ENCODE data around the gene EMC1. TPM values are rescaled to one million over a fixed set of nuclear protein-coding genes. Genes with fewer than 3 reads are reported as not detected.
"Not testable (repeated sequence)": the region's sequence is repeated elsewhere in the genome, so short reads cannot be mapped to it uniquely, and the experiment has no call there.

The EMC1 gene
- total RNA-seq, 4 donors from 2014 or later = 21.8 to 39.8 (median 30.6) TPM

- Histone ChIP-seq H3K36me3 (peaks cover 0 to 20% of the 10 kb centered on the region in 2 donors), H3K9me3 (no peaks in the 10 kb centered on the region), H3K4me3 (no peak overlapping the region), H3K4me1 (peaks cover 0 to 13% (median 4%) of the 10 kb centered on the region in 3 donors), H3K27me3 (no peaks in the 10 kb centered on the region), H3K27ac (no peak overlapping the region)
- ATAC-seq = no peak
- no peak for TF ChIP-seq POLR2A (IDR thresholded peaks at IDR 0.05)
- TF ChIP-seq POLR2AphosphoS5 (IDR thresholded peaks at IDR 0.05) = no peak
- TF ChIP-seq EP300 (IDR thresholded peaks at IDR 0.05) = no peak
- TF ChIP-seq, protein P1, sequence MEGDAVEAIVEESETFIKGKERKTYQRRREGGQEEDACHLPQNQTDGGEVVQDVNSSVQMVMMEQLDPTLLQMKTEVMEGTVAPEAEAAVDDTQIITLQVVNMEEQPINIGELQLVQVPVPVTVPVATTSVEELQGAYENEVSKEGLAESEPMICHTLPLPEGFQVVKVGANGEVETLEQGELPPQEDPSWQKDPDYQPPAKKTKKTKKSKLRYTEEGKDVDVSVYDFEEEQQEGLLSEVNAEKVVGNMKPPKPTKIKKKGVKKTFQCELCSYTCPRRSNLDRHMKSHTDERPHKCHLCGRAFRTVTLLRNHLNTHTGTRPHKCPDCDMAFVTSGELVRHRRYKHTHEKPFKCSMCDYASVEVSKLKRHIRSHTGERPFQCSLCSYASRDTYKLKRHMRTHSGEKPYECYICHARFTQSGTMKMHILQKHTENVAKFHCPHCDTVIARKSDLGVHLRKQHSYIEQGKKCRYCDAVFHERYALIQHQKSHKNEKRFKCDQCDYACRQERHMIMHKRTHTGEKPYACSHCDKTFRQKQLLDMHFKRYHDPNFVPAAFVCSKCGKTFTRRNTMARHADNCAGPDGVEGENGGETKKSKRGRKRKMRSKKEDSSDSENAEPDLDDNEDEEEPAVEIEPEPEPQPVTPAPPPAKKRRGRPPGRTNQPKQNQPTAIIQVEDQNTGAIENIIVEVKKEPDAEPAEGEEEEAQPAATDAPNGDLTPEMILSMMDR (IDR thresholded peaks at IDR 0.05) = no peak
- WGBS, 2 donors (ENCODE audit: low coverage in 1 of 2) = 90 to 93% methylated on average over 3 to 7 of the region's 13 CpGs
Measured at GRCh38 chr1:19287436-19288185, 36.3 kb upstream of the EMC1 start.

DNA sequence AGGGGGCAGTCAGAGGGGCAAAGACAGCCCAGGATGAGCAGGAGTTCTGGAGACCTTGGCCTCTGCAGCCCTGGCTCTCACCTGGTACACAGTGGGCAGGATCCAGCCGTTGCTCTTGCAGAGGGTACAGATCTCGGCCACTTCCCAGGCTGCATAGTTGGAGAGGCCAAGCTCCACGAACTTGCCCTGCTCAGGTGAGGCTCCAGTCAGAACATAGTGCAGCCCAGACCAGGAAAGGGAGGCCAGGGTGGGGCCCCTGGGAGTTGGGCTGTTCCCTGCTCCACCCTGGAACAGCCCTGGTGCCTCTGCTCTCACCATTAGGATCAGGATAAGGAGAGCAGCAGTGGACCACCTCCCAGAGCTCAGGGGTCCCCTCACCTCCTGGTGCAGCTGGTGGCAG lies 34.5 kb upstream of the EMC1 start:
- peaks cover 0 to 13% (median 4%) of the 10 kb centered on the region in 3 donors for H3K4me1 ChIP-seq
- H3K27ac ChIP-seq = not testable (repeated sequence)
- 80% methylated on average over 1 to 2 of the region's 3 CpGs for WGBS, 2 donors (ENCODE audit: low coverage in 1 of 2)

GRCh38 chr1:19285366-19285765 lies 34.0 kb upstream of the EMC1 start:
- ATAC-seq, H3K27me3 ChIP-seq, H3K27ac ChIP-seq, H3K4me3 ChIP-seq, H3K9me3 ChIP-seq: not testable (repeated sequence)
- no CpG with 5 or more reads among the region's 3 CpGs for WGBS, 2 donors (ENCODE audit: low coverage in 1 of 2)
- Histone ChIP-seq H3K36me3 (peaks cover 0 to 20% of the 10 kb centered on the region in 2 donors), H3K4me1 (peaks cover 0 to 13% (median 4%) of the 10 kb centered on the region in 3 donors)

More for the DNA sequence above, 34.5 kb upstream of the EMC1 start:
- not testable (repeated sequence) for H3K4me3 ChIP-seq, H3K27me3 ChIP-seq, ATAC-seq, H3K9me3 ChIP-seq
- H3K36me3 ChIP-seq = peaks cover 0 to 20% of the 10 kb centered on the region in 2 donors

DNA sequence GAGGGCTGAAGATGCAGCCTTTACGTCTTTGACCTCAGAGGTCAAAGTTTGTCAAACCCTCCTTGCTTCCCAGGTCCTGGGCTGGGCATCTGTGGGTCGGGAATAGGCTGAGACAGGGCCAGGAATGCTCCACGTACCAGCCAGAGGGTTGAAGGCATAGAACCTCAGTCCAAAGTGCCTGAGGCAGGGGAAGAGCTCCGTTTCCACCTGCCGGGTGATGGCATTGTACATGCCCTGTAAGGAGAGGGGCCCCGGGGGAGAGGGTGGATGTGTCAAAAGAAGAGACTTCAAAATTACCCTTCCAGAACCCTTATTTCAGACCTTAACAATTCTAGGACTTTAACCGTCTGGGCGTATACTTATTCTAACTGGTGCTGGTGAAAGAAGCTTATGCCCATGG lies 33.6 kb upstream of the EMC1 start:
- TF ChIP-seq EP300 (IDR thresholded peaks at IDR 0.05) = no peak
- TF ChIP-seq, protein P1 (IDR thresholded peaks at IDR 0.05) = no peak
- TF ChIP-seq POLR2AphosphoS5 (IDR thresholded peaks at IDR 0.05) = no peak
- no peak for TF ChIP-seq POLR2A (IDR thresholded peaks at IDR 0.05)
- H3K9me3 ChIP-seq = no peaks in the 10 kb centered on the region
- peaks cover 0 to 20% of the 10 kb centered on the region in 2 donors for H3K36me3 ChIP-seq
- no peak overlapping the region for H3K4me3 ChIP-seq
- peaks cover 0 to 13% (median 4%) of the 10 kb centered on the region in 3 donors for H3K4me1 ChIP-seq
- no peak overlapping the region for H3K27ac ChIP-seq
- ATAC-seq = no peak
- H3K27me3 ChIP-seq = no peaks in the 10 kb centered on the region
- WGBS, 2 donors (ENCODE audit: low coverage in 1 of 2) = 90 to 98% methylated on average over 5 to 6 of the region's 8 CpGs

DNA sequence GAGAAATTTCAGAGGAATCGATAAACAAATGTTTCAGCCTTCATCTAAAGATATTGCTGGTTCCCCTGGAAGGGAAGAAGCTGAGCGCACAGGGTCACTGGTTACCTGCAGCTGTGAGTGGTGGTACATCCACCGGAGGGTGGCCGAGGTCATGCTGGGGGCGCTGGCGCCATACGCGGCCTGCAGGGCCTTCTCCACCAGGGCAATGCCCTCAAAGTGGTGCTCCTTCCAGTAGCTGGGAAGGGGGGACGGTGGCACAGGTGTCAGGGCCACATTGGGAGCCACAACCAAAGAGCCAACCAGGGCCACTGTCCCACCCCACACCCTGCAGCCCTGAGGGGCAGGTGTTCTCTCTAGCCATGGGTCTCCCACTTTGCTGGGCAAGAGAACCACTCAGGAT lies 32.6 kb upstream of the EMC1 start:
- no peak overlapping the region for H3K4me3 ChIP-seq
- H3K36me3 ChIP-seq = peaks cover 0 to 20% of the 10 kb centered on the region in 2 donors
- no peaks in the 10 kb centered on the region for H3K27me3 ChIP-seq
- H3K4me1 ChIP-seq = peaks cover 0 to 9% (median 2%) of the 10 kb centered on the region in 3 donors
- no peaks in the 10 kb centered on the region for H3K9me3 ChIP-seq
- ATAC-seq = no peak
- WGBS, 2 donors (ENCODE audit: low coverage in 1 of 2) = 80 to 92% methylated on average over 1 to 5 of the region's 9 CpGs
- H3K27ac ChIP-seq = no peak overlapping the region
- TF ChIP-seq POLR2A (IDR thresholded peaks at IDR 0.05) = no peak
- no peak for TF ChIP-seq POLR2AphosphoS5 (IDR thresholded peaks at IDR 0.05)

GRCh38 chr1:19274636-19275035 lies 23.3 kb upstream of the EMC1 start:
- Histone ChIP-seq H3K27me3 (peaks cover 14% of the 10 kb centered on the region), H3K36me3 (no peaks in the 10 kb centered on the region), H3K27ac (no peak overlapping the region), H3K4me1 (peaks cover 0 to 9% (median 0%) of the 10 kb centered on the region in 3 donors), H3K4me3 (no peak overlapping the region), H3K9me3 (peaks cover 0 to 11% (median 0%) of the 10 kb centered on the region in 3 donors)
- ATAC-seq = no peak
- WGBS, 2 donors (ENCODE audit: low coverage in 1 of 2) = 73 to 79% methylated on average over 2 to 5 of the region's 5 CpGs
- no peak for TF ChIP-seq POLR2A (IDR thresholded peaks at IDR 0.05)
- TF ChIP-seq EP300 (IDR thresholded peaks at IDR 0.05) = no peak
- TF ChIP-seq POLR2AphosphoS5 (IDR thresholded peaks at IDR 0.05) = no peak
- TF ChIP-seq, protein P1 (IDR thresholded peaks at IDR 0.05) = no peak

- peaks cover 0 to 11% (median 0%) of the 10 kb centered on the region in 3 donors for H3K9me3 ChIP-seq
- WGBS, 2 donors (ENCODE audit: low coverage in 1 of 2) = no CpG with 5 or more reads among the region's 66 CpGs
- not testable (repeated sequence) for H3K27ac ChIP-seq, H3K4me1 ChIP-seq, H3K36me3 ChIP-seq
- H3K27me3 ChIP-seq = peaks cover 14% of the 10 kb centered on the region
- H3K4me3 ChIP-seq = peak overlapping the region in 1 of 2 donors; percentile 30
- peak; percentile 28 for ATAC-seq
Measured at GRCh38 chr1:19273844-19274531, 22.7 kb upstream of the EMC1 start.

Measured in gastroesophageal sphincter (tissue), 4 donors.